ENCODE data around the gene KRTAP10-4.

The KRTAP10-4 gene

DNA sequence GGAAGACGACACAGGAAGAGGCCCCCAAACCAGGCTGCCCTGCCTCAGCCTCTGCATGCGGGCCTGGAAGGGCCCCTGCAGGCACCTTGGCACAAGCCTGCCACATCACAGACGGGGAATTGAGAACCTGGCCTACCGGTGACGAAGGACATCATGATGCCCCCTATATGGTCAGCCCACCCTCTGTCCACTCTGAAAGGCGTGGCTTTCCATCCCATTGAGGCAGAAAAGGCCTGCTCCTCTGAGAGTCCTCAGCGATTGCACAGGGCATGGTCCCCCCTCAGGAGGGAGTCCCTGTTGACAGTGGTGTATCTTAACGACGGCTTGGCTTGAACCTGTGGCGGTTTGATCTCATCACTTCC is 44.9 kb upstream of the KRTAP10-4 start:
- TF ChIP-seq ZFX (IDR thresholded peaks at IDR 0.05): no peak
- TF ChIP-seq, protein P1, sequence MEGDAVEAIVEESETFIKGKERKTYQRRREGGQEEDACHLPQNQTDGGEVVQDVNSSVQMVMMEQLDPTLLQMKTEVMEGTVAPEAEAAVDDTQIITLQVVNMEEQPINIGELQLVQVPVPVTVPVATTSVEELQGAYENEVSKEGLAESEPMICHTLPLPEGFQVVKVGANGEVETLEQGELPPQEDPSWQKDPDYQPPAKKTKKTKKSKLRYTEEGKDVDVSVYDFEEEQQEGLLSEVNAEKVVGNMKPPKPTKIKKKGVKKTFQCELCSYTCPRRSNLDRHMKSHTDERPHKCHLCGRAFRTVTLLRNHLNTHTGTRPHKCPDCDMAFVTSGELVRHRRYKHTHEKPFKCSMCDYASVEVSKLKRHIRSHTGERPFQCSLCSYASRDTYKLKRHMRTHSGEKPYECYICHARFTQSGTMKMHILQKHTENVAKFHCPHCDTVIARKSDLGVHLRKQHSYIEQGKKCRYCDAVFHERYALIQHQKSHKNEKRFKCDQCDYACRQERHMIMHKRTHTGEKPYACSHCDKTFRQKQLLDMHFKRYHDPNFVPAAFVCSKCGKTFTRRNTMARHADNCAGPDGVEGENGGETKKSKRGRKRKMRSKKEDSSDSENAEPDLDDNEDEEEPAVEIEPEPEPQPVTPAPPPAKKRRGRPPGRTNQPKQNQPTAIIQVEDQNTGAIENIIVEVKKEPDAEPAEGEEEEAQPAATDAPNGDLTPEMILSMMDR (conservative IDR thresholded peaks at IDR 0.05): no peak
- H3K27ac ChIP-seq: no peak overlapping the region

DNA sequence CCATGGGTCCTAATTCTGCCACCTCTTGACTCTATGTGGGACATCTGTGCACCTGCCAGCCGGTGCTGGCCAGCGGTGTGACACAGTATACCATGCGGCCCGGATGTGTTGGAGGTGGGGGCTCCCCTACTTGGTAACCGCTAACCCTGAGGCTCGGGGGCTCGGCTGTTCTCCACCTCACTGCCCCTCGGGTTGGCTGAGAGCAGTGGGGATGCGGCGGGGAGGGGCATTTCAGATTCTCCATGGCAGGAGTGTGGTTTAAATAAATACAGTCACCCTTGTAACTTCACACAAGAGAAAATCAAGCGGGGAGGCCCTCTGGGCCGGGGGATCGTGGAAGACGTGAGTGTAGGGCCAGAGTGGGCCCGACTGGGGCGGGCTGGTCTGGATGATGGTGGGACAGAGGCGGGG is 44.5 kb upstream of the KRTAP10-4 start:
- no peak overlapping the region for H3K27ac ChIP-seq
- TF ChIP-seq, protein P1 (conservative IDR thresholded peaks at IDR 0.05): no peak
- TF ChIP-seq ZFX (IDR thresholded peaks at IDR 0.05): no peak

DNA sequence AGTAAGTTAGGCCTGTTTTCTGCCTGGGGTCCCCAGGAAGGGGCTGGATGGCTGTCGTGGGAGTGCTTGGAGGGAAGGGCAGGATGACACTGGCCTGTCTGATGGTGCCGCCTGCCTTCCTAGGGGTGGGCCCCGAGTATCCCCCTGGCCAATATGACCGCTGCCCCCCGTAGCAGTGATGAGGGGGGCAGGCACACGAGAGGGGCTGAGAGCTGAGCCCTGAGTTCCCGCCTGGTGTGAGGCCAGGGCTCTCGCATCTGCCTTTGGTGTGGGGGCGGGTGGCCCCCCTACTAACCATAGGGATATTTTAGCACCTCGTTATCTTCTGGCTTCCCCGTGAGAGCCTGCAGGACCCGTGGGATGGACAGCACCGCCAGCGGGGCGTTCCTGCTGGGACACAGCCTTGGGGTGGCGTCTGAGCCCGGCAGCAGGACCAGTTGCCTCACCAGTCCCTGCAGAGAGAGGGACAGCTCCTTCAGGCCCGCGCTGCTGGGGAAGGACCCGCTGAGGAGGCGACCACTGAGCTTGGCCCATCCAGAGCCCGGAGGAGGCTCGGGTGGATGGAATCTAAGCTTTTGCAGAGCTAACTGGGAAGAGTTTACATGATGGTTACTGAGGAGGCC is 43.9 kb upstream of the KRTAP10-4 start:
- H3K27ac ChIP-seq: no peak overlapping the region
- no peak for TF ChIP-seq ZFX (IDR thresholded peaks at IDR 0.05)
- TF ChIP-seq, protein P1 (conservative IDR thresholded peaks at IDR 0.05): no peak

DNA sequence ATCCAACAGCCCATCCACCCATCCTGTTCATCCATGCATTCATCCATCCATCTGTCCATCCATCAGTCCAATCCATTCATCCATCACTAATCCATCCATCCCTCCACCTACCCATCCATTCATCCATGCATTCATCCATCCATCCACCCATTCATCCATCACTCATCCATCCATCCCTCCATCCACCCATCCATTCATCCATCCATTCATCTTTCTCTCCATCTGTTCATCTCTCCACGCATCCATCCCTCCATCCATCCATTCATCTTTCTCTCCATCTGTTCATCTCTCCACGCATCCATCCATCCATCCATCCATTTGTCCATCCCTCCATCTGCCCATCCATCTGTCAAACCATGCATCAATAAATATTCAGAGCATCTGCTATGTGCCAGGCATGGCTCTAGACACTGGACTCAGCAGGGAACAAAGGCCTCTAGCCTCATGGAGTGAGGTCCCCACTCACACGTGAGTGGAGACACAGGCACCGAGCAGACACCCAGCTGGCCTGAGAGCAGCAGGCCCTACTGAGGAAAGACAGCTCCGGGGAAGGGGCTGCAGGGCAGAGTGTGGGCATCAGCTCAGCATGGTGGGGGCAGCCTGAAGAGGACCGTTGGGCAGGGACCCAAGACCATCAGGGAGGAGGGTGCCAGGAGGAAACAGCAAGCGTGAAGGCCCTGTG is 43.2 kb upstream of the KRTAP10-4 start:
- no peak overlapping the region for H3K27ac ChIP-seq
- TF ChIP-seq, protein P1 (conservative IDR thresholded peaks at IDR 0.05): no peak
- no peak for TF ChIP-seq ZFX (IDR thresholded peaks at IDR 0.05)

DNA sequence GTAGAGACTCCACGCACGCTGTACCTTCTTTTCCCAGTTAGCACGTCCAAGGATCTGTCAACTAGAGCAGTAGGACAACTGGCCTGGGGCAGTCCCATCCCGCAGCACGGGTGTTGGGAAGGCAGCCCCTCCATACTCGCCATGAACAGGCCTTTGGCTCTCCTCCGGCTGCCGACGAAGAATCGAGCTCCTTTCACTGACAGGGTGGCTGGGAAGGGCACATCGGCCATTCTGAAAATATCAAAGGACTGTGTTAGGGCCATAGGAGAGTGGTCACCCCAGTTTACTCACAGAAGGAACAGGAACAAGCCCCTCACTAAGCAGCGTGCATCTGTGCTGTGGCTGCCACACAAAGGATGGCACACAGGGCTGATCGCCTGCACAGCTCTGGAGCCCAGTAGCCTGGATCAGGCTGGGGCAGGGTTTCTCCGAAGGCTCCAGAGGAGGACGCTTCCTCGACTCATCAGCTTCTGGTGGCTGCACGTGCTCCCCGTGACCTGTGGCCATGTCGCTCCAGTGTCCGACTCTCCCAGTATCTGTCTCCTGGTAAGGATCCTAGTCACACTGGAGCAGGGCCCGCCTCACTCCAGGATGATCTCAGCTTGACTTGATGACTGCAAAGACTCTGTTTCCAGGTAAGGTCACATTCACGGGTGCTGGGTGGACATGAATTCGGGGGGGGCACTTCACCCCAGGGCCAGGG is 42.5 kb upstream of the KRTAP10-4 start:
- TF ChIP-seq, protein P1 (conservative IDR thresholded peaks at IDR 0.05): no peak
- no peak for TF ChIP-seq ZFX (IDR thresholded peaks at IDR 0.05)
- H3K27ac ChIP-seq: no peak overlapping the region

DNA sequence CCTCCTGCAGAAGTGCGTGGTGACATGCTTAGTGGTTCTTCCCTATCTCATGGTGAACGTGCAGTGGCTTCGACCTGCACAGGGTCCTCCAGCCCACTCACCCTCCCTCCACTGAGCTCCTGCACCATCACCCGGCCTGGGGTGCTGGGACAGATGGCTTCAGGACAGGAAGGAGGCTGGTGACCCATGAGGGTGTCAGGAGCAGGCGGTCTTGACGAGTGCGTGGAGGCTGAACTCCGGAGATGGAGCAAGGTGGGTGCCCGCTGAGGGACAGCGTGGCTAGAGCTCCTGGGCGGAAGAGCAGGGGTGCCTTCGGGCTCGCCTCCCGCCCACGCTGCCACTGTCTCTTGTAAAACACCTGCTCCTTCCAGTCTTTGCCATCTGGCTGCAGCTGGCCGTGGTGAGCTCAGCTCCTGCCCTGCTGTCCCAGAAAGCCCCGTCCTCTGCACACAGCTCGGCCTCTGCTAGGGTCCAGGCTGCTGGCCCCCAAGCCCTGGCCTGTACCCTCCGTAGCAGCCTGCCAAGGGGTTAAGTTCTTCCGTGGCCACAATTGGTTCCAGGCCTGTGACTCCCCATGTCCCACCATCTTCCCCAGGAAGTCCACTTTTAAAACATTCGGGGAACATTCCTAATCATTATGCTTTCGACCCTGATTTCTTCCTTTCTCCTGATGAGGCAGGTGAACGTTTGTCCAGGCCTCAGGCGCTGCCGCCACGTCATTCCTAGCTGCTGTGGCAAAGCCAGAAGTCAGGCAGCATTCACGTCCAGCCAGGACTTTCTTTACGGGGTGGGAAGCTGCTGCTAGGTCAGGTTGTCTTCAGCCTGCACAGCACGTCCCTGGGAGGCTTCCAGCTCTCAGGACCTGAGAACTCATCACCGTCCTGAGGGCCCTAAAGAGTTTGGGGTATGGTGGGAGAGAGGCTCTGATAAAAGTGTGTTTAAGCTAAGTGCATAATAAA is 41.6 kb upstream of the KRTAP10-4 start:
- TF ChIP-seq ZFX (IDR thresholded peaks at IDR 0.05): no peak
- TF ChIP-seq, protein P1 (conservative IDR thresholded peaks at IDR 0.05): no peak
- no peak overlapping the region for H3K27ac ChIP-seq
